ENCODE results near the gene KRT37.
"Not testable (repeated sequence)": the region's sequence is repeated elsewhere in the genome, so short reads cannot be mapped to it uniquely, and the experiment has no call there.

The KRT37 gene

GRCh38 chr17:41396340-41396739, 28.0 kb downstream of the KRT37 start:
- H3K9ac ChIP-seq (ENCODE audit: low read depth in 1 of 2, low read length in 2 of 2), result no peak overlapping the region

GRCh38 chr17:41395611-41396010, 28.8 kb downstream of the KRT37 start:
- peaks cover 0 to 3% of the 10 kb centered on the region in 2 donors for H3K27me3 ChIP-seq (ENCODE audit: control insufficient read depth in 2 of 2, insufficient read depth in 2 of 2, low read length in 2 of 2)
- no peaks in the 10 kb centered on the region for H3K4me1 ChIP-seq (ENCODE audit: control insufficient read depth in 2 of 2, insufficient read depth in 2 of 2, low read length in 2 of 2)
- H3K36me3 ChIP-seq (ENCODE audit: control insufficient read depth in 2 of 2, insufficient read depth in 2 of 2, low read length in 2 of 2), result no peaks in the 10 kb centered on the region
- H3K4me3 ChIP-seq (ENCODE audit: low read length in 2 of 2), result no peak overlapping the region
- no peak overlapping the region for H3K9ac ChIP-seq (ENCODE audit: low read depth in 1 of 2, low read length in 2 of 2)
- no peak overlapping the region for H3K27ac ChIP-seq (ENCODE audit: low read depth in 2 of 2, low read length in 2 of 2)
- no peaks in the 10 kb centered on the region for H3K9me3 ChIP-seq (ENCODE audit: control insufficient read depth in 2 of 2, low read length in 2 of 2)

More at GRCh38 chr17:41396340-41396739, 28.0 kb downstream of the KRT37 start:
- Histone ChIP-seq H3K4me3 (ENCODE audit: low read length in 2 of 2) (no peak overlapping the region), H3K27ac (ENCODE audit: low read depth in 2 of 2, low read length in 2 of 2) (no peak overlapping the region), H3K9me3 (ENCODE audit: control insufficient read depth in 2 of 2, low read length in 2 of 2) (no peaks in the 10 kb centered on the region), H3K4me1 (ENCODE audit: control insufficient read depth in 2 of 2, insufficient read depth in 2 of 2, low read length in 2 of 2) (no peaks in the 10 kb centered on the region), H3K36me3 (ENCODE audit: control insufficient read depth in 2 of 2, insufficient read depth in 2 of 2, low read length in 2 of 2) (no peaks in the 10 kb centered on the region), H3K27me3 (ENCODE audit: control insufficient read depth in 2 of 2, insufficient read depth in 2 of 2, low read length in 2 of 2) (peaks cover 0 to 3% of the 10 kb centered on the region in 2 donors)

DNA sequence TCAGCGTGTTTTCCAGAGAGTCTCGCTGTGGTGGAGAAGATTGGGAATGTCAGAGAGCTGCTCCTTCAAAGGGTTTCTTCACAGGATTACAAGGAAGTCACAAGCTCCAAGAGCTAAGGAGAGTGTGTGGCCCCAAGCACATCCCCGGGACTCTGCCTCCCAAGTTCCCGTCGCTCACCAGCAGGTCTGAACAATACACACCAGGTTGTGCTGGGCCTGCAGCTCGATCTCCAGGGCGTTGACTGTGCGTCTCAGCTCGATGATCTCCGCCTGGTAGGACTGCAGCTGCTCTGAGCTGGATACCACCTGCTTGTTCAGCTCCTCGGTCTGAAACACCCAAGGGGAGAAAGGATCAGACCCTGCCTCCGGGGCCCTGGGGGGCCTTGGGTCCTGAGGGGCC, 29.3 kb downstream of the KRT37 start:
- not testable (repeated sequence) for H3K27ac ChIP-seq (ENCODE audit: low read depth in 2 of 2, low read length in 2 of 2)

DNA sequence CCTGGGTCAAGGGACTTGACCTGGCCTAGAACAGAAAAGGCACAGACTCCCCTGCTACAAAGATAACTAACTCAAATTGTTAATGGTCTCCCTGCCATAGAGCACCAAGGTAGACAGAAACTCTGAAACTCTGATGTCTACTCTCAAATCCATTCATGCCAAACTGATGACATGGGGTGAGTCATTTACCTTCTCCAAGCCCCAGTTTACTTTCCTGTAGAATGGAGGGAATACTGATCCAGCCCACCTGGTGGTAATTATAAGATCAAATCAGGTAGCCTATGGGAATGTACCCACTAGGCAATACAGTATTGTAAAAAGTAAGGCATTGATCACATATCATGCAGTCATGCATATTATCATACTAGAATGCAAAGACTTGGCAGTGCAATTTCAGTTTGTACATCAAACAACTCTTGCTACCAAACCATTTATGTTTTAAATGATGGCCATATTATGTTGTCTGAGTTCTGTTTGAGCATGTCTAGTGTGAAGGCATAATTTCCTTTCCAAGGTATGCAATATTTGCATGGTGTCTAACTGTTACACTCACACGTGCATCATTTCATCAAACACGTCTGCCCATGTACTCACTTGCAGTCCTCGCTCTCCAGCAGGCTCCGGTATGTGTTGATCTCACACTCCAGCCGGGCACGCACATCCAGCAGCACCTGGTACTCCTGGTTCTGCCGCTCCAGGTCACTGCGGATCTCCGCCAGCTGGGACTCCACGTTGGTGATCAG, 30.0 kb downstream of the KRT37 start:
- Histone ChIP-seq H3K9ac (ENCODE audit: low read depth in 1 of 2, low read length in 2 of 2) (no peak overlapping the region), H3K27me3 (ENCODE audit: control insufficient read depth in 2 of 2, insufficient read depth in 2 of 2, low read length in 2 of 2) (peaks cover 0 to 3% of the 10 kb centered on the region in 2 donors), H3K4me3 (ENCODE audit: low read length in 2 of 2) (no peak overlapping the region), H3K36me3 (ENCODE audit: control insufficient read depth in 2 of 2, insufficient read depth in 2 of 2, low read length in 2 of 2) (no peaks in the 10 kb centered on the region), H3K9me3 (ENCODE audit: control insufficient read depth in 2 of 2, low read length in 2 of 2) (no peaks in the 10 kb centered on the region), H3K27ac (ENCODE audit: low read depth in 2 of 2, low read length in 2 of 2) (no peak overlapping the region), H3K4me1 (ENCODE audit: control insufficient read depth in 2 of 2, insufficient read depth in 2 of 2, low read length in 2 of 2) (no peaks in the 10 kb centered on the region)

More for the DNA sequence above, 29.3 kb downstream of the KRT37 start:
- H3K4me3 ChIP-seq (ENCODE audit: low read length in 2 of 2); H3K9ac ChIP-seq (ENCODE audit: low read depth in 1 of 2, low read length in 2 of 2); H3K27me3 ChIP-seq (ENCODE audit: control insufficient read depth in 2 of 2, insufficient read depth in 2 of 2, low read length in 2 of 2); H3K9me3 ChIP-seq (ENCODE audit: control insufficient read depth in 2 of 2, low read length in 2 of 2); H3K4me1 ChIP-seq (ENCODE audit: control insufficient read depth in 2 of 2, insufficient read depth in 2 of 2, low read length in 2 of 2); H3K36me3 ChIP-seq (ENCODE audit: control insufficient read depth in 2 of 2, insufficient read depth in 2 of 2, low read length in 2 of 2): not testable (repeated sequence)

GRCh38 chr17:41393826-41394225, 30.6 kb downstream of the KRT37 start:
- Histone ChIP-seq H3K27ac (ENCODE audit: low read depth in 2 of 2, low read length in 2 of 2) (no peak overlapping the region), H3K9ac (ENCODE audit: low read depth in 1 of 2, low read length in 2 of 2) (no peak overlapping the region), H3K27me3 (ENCODE audit: control insufficient read depth in 2 of 2, insufficient read depth in 2 of 2, low read length in 2 of 2) (peaks cover 0 to 3% of the 10 kb centered on the region in 2 donors), H3K4me1 (ENCODE audit: control insufficient read depth in 2 of 2, insufficient read depth in 2 of 2, low read length in 2 of 2) (no peaks in the 10 kb centered on the region), H3K36me3 (ENCODE audit: control insufficient read depth in 2 of 2, insufficient read depth in 2 of 2, low read length in 2 of 2) (no peaks in the 10 kb centered on the region), H3K4me3 (ENCODE audit: low read length in 2 of 2) (no peak overlapping the region), H3K9me3 (ENCODE audit: control insufficient read depth in 2 of 2, low read length in 2 of 2) (no peaks in the 10 kb centered on the region)

- Histone ChIP-seq H3K36me3 (ENCODE audit: control insufficient read depth in 2 of 2, insufficient read depth in 2 of 2, low read length in 2 of 2) (no peaks in the 10 kb centered on the region), H3K27me3 (ENCODE audit: control insufficient read depth in 2 of 2, insufficient read depth in 2 of 2, low read length in 2 of 2) (peaks cover 0 to 3% of the 10 kb centered on the region in 2 donors), H3K9me3 (ENCODE audit: control insufficient read depth in 2 of 2, low read length in 2 of 2) (no peaks in the 10 kb centered on the region), H3K4me3 (ENCODE audit: low read length in 2 of 2) (no peak overlapping the region), H3K27ac (ENCODE audit: low read depth in 2 of 2, low read length in 2 of 2) (no peak overlapping the region), H3K4me1 (ENCODE audit: control insufficient read depth in 2 of 2, insufficient read depth in 2 of 2, low read length in 2 of 2) (no peaks in the 10 kb centered on the region), H3K9ac (ENCODE audit: low read depth in 1 of 2, low read length in 2 of 2) (no peak overlapping the region)
These were observed 31.1 kb downstream of the KRT37 start for GRCh38 chr17:41393294-41393693.

DNA sequence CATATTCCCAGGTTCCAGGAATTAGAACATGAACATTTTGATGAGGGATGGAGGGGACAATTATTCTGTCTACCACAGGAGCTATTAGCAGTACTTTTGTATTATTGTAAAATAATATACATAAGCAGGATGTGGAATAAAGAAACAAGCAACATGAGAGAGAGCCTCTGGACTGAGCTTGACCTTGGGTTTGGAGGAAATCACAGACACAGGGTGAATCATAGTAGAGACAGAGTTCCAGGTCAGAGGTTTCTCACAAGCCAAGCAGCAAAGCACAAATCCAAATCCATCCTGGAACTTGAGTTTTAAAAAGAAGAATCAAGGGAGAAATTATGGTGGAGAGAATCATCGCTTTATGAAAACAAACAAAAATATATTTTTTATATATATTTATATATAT, 32.1 kb downstream of the KRT37 start:
- no peaks in the 10 kb centered on the region for H3K9me3 ChIP-seq (ENCODE audit: control insufficient read depth in 2 of 2, low read length in 2 of 2)
- no peaks in the 10 kb centered on the region for H3K4me1 ChIP-seq (ENCODE audit: control insufficient read depth in 2 of 2, insufficient read depth in 2 of 2, low read length in 2 of 2)
- no peaks in the 10 kb centered on the region for H3K36me3 ChIP-seq (ENCODE audit: control insufficient read depth in 2 of 2, insufficient read depth in 2 of 2, low read length in 2 of 2)
- no peak overlapping the region for H3K27ac ChIP-seq (ENCODE audit: low read depth in 2 of 2, low read length in 2 of 2)
- H3K9ac ChIP-seq (ENCODE audit: low read depth in 1 of 2, low read length in 2 of 2), result no peak overlapping the region
- peaks cover 0 to 3% of the 10 kb centered on the region in 2 donors for H3K27me3 ChIP-seq (ENCODE audit: control insufficient read depth in 2 of 2, insufficient read depth in 2 of 2, low read length in 2 of 2)
- no peak overlapping the region for H3K4me3 ChIP-seq (ENCODE audit: low read length in 2 of 2)

DNA sequence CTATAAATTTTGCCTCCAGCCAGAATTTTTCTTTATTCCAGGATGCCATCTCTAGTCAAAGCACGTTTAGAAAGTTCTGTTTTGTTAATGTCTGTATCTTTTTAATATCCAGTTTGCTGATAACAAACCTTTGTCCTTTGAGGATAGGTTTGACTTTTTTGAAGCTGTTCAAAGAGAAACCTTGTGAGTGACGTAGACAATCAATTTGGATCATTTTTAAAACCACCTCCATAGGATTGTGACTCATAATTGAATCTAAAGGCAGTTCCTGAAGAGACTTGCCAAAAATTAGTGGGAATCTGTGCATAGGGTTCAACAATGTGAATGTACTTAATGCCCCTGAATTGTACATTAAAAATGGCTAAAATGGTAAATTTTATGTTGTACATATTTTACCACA, 32.9 kb downstream of the KRT37 start:
- H3K27ac ChIP-seq (ENCODE audit: low read depth in 2 of 2, low read length in 2 of 2), result no peak overlapping the region
- no peaks in the 10 kb centered on the region for H3K4me1 ChIP-seq (ENCODE audit: control insufficient read depth in 2 of 2, insufficient read depth in 2 of 2, low read length in 2 of 2)
- H3K36me3 ChIP-seq (ENCODE audit: control insufficient read depth in 2 of 2, insufficient read depth in 2 of 2, low read length in 2 of 2), result no peaks in the 10 kb centered on the region
- peaks cover 0 to 3% of the 10 kb centered on the region in 2 donors for H3K27me3 ChIP-seq (ENCODE audit: control insufficient read depth in 2 of 2, insufficient read depth in 2 of 2, low read length in 2 of 2)
- H3K9ac ChIP-seq (ENCODE audit: low read depth in 1 of 2, low read length in 2 of 2), result no peak overlapping the region
- no peak overlapping the region for H3K4me3 ChIP-seq (ENCODE audit: low read length in 2 of 2)
- peaks cover 0 to 2% of the 10 kb centered on the region in 2 donors for H3K9me3 ChIP-seq (ENCODE audit: control insufficient read depth in 2 of 2, low read length in 2 of 2)

DNA sequence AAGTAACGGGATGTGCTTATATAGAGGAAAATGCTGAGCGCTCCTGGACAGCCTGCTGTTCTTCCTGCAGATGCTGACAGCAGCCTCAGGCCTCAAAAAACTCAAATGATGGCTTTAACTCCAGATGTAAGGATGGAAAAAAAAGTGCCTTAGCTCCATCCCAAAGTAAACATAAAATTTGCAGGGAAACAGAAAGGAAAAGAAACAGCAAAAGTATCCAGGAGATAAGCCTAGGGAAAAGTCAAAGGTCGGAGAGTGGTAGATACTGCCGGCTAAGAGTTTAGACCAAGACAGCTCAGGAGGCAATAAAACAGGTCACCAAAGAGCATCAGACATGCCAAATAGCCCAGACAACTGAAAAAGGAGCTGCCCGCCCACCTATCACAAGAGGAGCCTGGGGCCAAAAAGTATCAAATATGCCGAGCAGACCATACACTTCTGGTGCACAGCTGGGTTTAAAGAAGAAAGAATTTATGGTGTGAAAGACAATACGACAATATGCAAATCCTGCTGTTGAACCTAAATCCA, 33.9 kb downstream of the KRT37 start:
- Histone ChIP-seq H3K4me3 (ENCODE audit: low read length in 2 of 2) (no peak overlapping the region), H3K27me3 (ENCODE audit: control insufficient read depth in 2 of 2, insufficient read depth in 2 of 2, low read length in 2 of 2) (no peaks in the 10 kb centered on the region), H3K9ac (ENCODE audit: low read depth in 1 of 2, low read length in 2 of 2) (no peak overlapping the region), H3K4me1 (ENCODE audit: control insufficient read depth in 2 of 2, insufficient read depth in 2 of 2, low read length in 2 of 2) (no peaks in the 10 kb centered on the region), H3K27ac (ENCODE audit: low read depth in 2 of 2, low read length in 2 of 2) (no peak overlapping the region), H3K36me3 (ENCODE audit: control insufficient read depth in 2 of 2, insufficient read depth in 2 of 2, low read length in 2 of 2) (no peaks in the 10 kb centered on the region), H3K9me3 (ENCODE audit: control insufficient read depth in 2 of 2, low read length in 2 of 2) (peaks cover 0 to 2% of the 10 kb centered on the region in 2 donors)

GRCh38 chr17:41387670-41388069, 36.7 kb downstream of the KRT37 start:
- no peaks in the 10 kb centered on the region for H3K36me3 ChIP-seq (ENCODE audit: control insufficient read depth in 2 of 2, insufficient read depth in 2 of 2, low read length in 2 of 2)
- H3K27me3 ChIP-seq (ENCODE audit: control insufficient read depth in 2 of 2, insufficient read depth in 2 of 2, low read length in 2 of 2), result peaks cover 0 to 1% of the 10 kb centered on the region in 2 donors
- no peak overlapping the region for H3K27ac ChIP-seq (ENCODE audit: low read depth in 2 of 2, low read length in 2 of 2)
- no peak overlapping the region for H3K9ac ChIP-seq (ENCODE audit: low read depth in 1 of 2, low read length in 2 of 2)
- no peaks in the 10 kb centered on the region for H3K4me1 ChIP-seq (ENCODE audit: control insufficient read depth in 2 of 2, insufficient read depth in 2 of 2, low read length in 2 of 2)
- peaks cover 0 to 2% of the 10 kb centered on the region in 2 donors for H3K9me3 ChIP-seq (ENCODE audit: control insufficient read depth in 2 of 2, low read length in 2 of 2)
- no peak overlapping the region for H3K4me3 ChIP-seq (ENCODE audit: low read length in 2 of 2)

Measured in mucosa of rectum (tissue), 2 donors.